Activated naive CD4-positive, alpha-beta T cell treated with anti-CD3 and anti-CD28 coated beads for 36 hours (primary cell): ENCODE measurements around the gene B4GALNT2. TPM values are rescaled to one million over a fixed set of nuclear protein-coding genes. Genes with fewer than 3 reads are reported as not detected.
"Not testable (repeated sequence)": the region's sequence is repeated elsewhere in the genome, so short reads cannot be mapped to it uniquely, and the experiment has no call there.

Experiments used
- CTCF ChIA-PET: fragments of 350-600 bp; sonication (Branson Sonifier 250); formaldehyde crosslinking; loops from one replicate; lab custom pipeline; 2021; ENCODE audit warnings: antibody characterized with exemption; lab: Charles Lee
- DNase-seq: peaks from one replicate; pipeline ENCODE4 v3.0.0-alpha.2; 2020
- H3K27ac Mint-ChIP-seq: one replicate; pipeline ENCODE4 v1.8.0; 2021; ENCODE audit warnings: mild to moderate bottlenecking, mixed read lengths
- H3K27me3 Mint-ChIP-seq: one replicate; pipeline ENCODE4 v1.8.0; 2021; ENCODE audit warnings: low read depth, mixed read lengths
- H3K36me3 Mint-ChIP-seq: one replicate; pipeline ENCODE4 v1.8.0; 2021; ENCODE audit warnings: low read depth, mixed read lengths
- H3K4me1 Mint-ChIP-seq: one replicate; pipeline ENCODE4 v1.8.0; 2021; ENCODE audit warnings: low read depth, mixed read lengths
- H3K4me3 Mint-ChIP-seq: one replicate; pipeline ENCODE4 v1.8.0; 2021; ENCODE audit warnings: mild to moderate bottlenecking, moderate library complexity, mixed read lengths
- H3K9me3 Mint-ChIP-seq: one replicate; pipeline ENCODE4 v1.8.0; 2021; ENCODE audit warnings: mixed read lengths
- intact Hi-C: fragments of 100-400 bp; cut with micrococcal nuclease; formaldehyde crosslinking; loops from one replicate; pipeline ENCODE4 v1.15.1; 2023
- total RNA-seq, 2 experiments: library from RNA; stranded (reverse); gene quantifications; one replicate each; pipeline ENCODE4 v1.2.3, GENCODE V29; 2021

The B4GALNT2 gene
- total RNA-seq, 2 experiments from 2014 or later = 0.02 TPM; not detected in 1

GRCh38 chr17:49125449-49125848 is 7.1 kb upstream of the B4GALNT2 start:
- CTCF ChIA-PET = no interaction called here
- no peaks in the 10 kb centered on the region for H3K9me3 Mint-ChIP-seq
- peaks cover 8% of the 10 kb centered on the region for H3K27me3 Mint-ChIP-seq
- H3K4me3 Mint-ChIP-seq = no peak overlapping the region
- no peak overlapping the region for H3K27ac Mint-ChIP-seq
- intact Hi-C loops = no loop called here
- H3K36me3 Mint-ChIP-seq = no peaks in the 10 kb centered on the region
- no peaks in the 10 kb centered on the region for H3K4me1 Mint-ChIP-seq
- no peak for DNase-seq

DNA sequence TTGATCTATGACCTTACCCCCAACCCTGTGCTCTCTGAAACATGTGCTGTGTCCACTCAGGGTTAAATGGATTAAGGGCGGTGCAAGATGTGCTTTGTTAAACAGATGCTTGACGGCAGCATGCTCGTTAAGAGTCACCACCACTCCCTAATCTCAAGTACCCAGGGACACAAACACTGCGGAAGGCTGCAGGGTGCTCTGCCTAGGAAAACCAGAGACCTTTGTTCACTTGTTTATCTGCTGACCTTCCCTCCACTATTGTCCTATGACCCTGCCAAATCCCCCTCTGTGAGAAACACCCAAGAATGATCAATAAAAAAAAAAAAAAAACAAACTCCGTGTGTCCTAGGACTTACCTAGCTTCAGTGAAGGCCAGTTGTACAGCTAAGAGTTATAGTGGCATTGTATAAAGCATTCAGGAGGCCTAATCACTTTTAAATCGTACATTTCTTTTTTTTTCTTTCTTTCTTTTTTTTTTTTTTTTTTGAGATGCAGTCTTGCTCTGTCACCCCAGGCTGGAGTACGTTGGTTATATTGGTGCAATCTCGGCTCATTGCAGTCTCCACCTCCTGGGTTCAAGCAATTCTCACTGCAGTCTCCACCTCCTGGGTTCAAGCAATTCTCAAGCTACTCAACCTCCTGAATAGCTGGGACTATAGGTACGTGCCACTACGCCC is 6.2 kb upstream of the B4GALNT2 start:
- intact Hi-C loops, H3K4me1 Mint-ChIP-seq, H3K4me3 Mint-ChIP-seq, CTCF ChIA-PET, H3K9me3 Mint-ChIP-seq, H3K27ac Mint-ChIP-seq, H3K36me3 Mint-ChIP-seq, DNase-seq: not testable (repeated sequence)
- peaks cover 13% of the 10 kb centered on the region for H3K27me3 Mint-ChIP-seq

- H3K36me3 Mint-ChIP-seq, H3K27ac Mint-ChIP-seq, CTCF ChIA-PET, H3K4me3 Mint-ChIP-seq, H3K9me3 Mint-ChIP-seq, H3K4me1 Mint-ChIP-seq, DNase-seq, intact Hi-C loops: not testable (repeated sequence)
- peaks cover 35% of the 10 kb centered on the region for H3K27me3 Mint-ChIP-seq
Measured at GRCh38 chr17:49129359-49129950, 3.1 kb upstream of the B4GALNT2 start.

DNA sequence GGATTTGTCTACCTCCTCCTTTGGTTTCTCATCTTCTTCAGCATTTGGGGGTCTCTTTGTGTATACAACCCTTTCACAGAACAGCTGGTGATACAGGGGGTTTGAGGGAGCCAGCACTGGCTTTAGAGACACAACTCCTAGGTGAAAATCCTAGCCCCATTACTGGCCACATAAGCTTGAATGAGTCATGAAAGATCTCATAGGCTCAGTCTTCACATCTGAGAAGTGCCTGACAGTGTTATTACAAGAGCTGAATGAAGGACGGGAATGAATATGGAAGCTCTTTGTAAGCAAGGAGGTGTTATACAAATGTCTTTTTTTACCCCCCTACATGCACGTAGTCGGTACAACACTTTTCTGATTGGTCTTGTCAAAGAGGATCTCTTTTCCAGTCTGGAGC is 1.7 kb upstream of the B4GALNT2 start:
- Mint-ChIP-seq H3K36me3 (no peaks in the 10 kb centered on the region), H3K4me3 (no peak overlapping the region), H3K4me1 (peaks cover 9% of the 10 kb centered on the region), H3K27me3 (peaks cover 35% of the 10 kb centered on the region), H3K27ac (no peak overlapping the region), H3K9me3 (no peaks in the 10 kb centered on the region)
- DNase-seq = no peak
- intact Hi-C loops = loop anchor here (10.0 kb wide), 1 partner anchor 56 kb away; no protein-coding TSS in a partner anchor
- CTCF ChIA-PET = interaction anchor here (0.6 to 1.4 kb wide), 3 partner anchors 49 to 128 kb away, joined by 3 to 5 read pairs (median 3); no protein-coding TSS in a partner anchor

GRCh38 chr17:49132317-49132698 is 261 bp upstream of the B4GALNT2 start:
- Mint-ChIP-seq H3K27me3 (peaks cover 35% of the 10 kb centered on the region), H3K4me3 (peak overlapping the region; percentile 45), H3K36me3 (no peaks in the 10 kb centered on the region), H3K4me1 (peaks cover 9% of the 10 kb centered on the region), H3K9me3 (no peaks in the 10 kb centered on the region), H3K27ac (no peak overlapping the region)
- intact Hi-C loops = loop anchor here (10.0 kb wide), 1 partner anchor 58 kb away; no protein-coding TSS in a partner anchor
- CTCF ChIA-PET = no interaction called here
- no peak for DNase-seq

GRCh38 chr17:49136335-49136734 is 3.8 kb downstream of the B4GALNT2 start:
- H3K27ac Mint-ChIP-seq = no peak overlapping the region

DNA sequence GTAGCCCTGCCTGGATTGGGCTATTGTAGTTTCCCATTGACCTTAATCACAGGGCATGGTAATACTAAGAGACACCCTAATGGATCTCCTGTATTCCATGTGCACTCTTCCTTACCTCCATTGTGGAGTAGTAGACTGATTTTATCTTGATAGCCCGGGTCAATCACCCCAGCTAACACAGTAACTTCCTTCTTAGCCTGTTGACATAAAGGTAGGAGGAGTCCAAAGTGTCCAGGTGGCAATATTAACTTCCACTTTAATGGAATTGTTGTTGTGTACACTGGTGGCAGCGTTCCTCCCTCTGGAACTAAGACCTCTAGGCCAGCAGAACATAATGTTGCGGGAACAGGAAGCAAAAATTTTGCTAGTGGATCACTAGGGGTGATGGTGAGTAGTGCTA is 13.1 kb downstream of the B4GALNT2 start:
- H3K9me3 Mint-ChIP-seq, intact Hi-C loops, H3K27ac Mint-ChIP-seq, CTCF ChIA-PET, H3K36me3 Mint-ChIP-seq, H3K4me3 Mint-ChIP-seq, DNase-seq, H3K4me1 Mint-ChIP-seq: not testable (repeated sequence)
- peaks cover 15% of the 10 kb centered on the region for H3K27me3 Mint-ChIP-seq

More at GRCh38 chr17:49136335-49136734, 3.8 kb downstream of the B4GALNT2 start:
- peaks cover 24% of the 10 kb centered on the region for H3K27me3 Mint-ChIP-seq
- no peaks in the 10 kb centered on the region for H3K9me3 Mint-ChIP-seq
- DNase-seq = no peak
- H3K36me3 Mint-ChIP-seq = no peaks in the 10 kb centered on the region
- CTCF ChIA-PET = interaction anchor here (0.6 to 0.9 kb wide), 2 partner anchors 35 to 140 kb away, joined by 3 to 4 read pairs; no protein-coding TSS in a partner anchor
- peaks cover 9% of the 10 kb centered on the region for H3K4me1 Mint-ChIP-seq
- H3K4me3 Mint-ChIP-seq = no peak overlapping the region
- intact Hi-C loops = loop anchor here (10.0 kb wide), 1 partner anchor 62 kb away; no protein-coding TSS in a partner anchor

DNA sequence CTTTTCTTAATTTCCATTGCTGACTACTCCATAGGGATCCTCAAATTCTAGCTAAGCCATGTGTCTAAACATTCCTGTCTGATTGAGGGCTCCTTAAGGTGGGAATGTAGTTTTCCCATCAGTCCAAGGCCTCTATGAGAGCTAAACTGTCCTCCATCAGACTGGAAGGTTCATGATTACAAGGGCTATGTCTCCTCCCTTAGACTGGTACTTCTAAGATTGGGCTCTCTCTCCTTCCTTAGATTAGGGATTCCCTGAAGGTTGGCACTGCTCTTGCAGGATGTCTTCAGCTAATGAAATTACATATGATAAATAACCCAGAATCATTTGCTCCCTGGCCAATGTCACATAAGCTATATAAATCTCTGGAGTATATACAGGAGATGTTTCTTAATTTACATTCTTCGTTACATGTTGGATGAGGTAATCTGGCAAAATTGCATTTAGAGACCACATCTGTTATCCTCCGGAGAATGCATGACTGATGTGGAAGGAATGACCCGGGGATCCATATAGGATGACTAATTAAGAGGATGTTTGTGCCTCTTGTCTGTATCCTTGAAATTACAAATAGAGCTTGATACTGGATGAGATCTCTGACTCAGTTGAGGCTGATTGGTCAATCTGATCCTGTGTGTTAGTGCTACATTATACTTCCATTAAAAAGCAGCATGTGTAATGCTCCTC is 14.2 kb downstream of the B4GALNT2 start:
- H3K27me3 Mint-ChIP-seq = peaks cover 15% of the 10 kb centered on the region
- H3K4me3 Mint-ChIP-seq = no peak overlapping the region
- no peaks in the 10 kb centered on the region for H3K4me1 Mint-ChIP-seq
- intact Hi-C loops = no loop called here
- H3K9me3 Mint-ChIP-seq = no peaks in the 10 kb centered on the region
- no peaks in the 10 kb centered on the region for H3K36me3 Mint-ChIP-seq
- DNase-seq = no peak
- H3K27ac Mint-ChIP-seq = no peak overlapping the region
- CTCF ChIA-PET = interaction anchor here (0.8 kb wide), 1 partner anchor 102 kb away, joined by 8 read pairs; no protein-coding TSS in a partner anchor

- Mint-ChIP-seq H3K9me3 (no peaks in the 10 kb centered on the region), H3K36me3 (no peaks in the 10 kb centered on the region), H3K4me3 (no peak overlapping the region), H3K27ac (no peak overlapping the region), H3K4me1 (no peaks in the 10 kb centered on the region), H3K27me3 (peaks cover 14% of the 10 kb centered on the region)
- CTCF ChIA-PET = no interaction called here
- no peak for DNase-seq
- intact Hi-C loops = no loop called here
Measured at GRCh38 chr17:49148171-49148570, 15.6 kb downstream of the B4GALNT2 start.

- no peak for DNase-seq
- H3K4me3 Mint-ChIP-seq = no peak overlapping the region
- intact Hi-C loops = no loop called here
- no peak overlapping the region for H3K27ac Mint-ChIP-seq
- H3K9me3 Mint-ChIP-seq = no peaks in the 10 kb centered on the region
- CTCF ChIA-PET = interaction anchor here (1.0 kb wide), 1 partner anchor 8 kb away, joined by 4 read pairs; no protein-coding TSS in a partner anchor
- H3K36me3 Mint-ChIP-seq = no peaks in the 10 kb centered on the region
- H3K4me1 Mint-ChIP-seq = no peaks in the 10 kb centered on the region
- peaks cover 8% of the 10 kb centered on the region for H3K27me3 Mint-ChIP-seq
Measured at GRCh38 chr17:49151996-49152395, 19.4 kb downstream of the B4GALNT2 start.

- no peak for DNase-seq
- Mint-ChIP-seq H3K36me3 (no peaks in the 10 kb centered on the region), H3K27me3 (peaks cover 13% of the 10 kb centered on the region), H3K4me1 (no peaks in the 10 kb centered on the region), H3K27ac (no peak overlapping the region), H3K9me3 (no peaks in the 10 kb centered on the region), H3K4me3 (no peak overlapping the region)
- intact Hi-C loops = no loop called here
- CTCF ChIA-PET = no interaction called here
Measured at GRCh38 chr17:49156256-49156655, 23.7 kb downstream of the B4GALNT2 start.

DNA sequence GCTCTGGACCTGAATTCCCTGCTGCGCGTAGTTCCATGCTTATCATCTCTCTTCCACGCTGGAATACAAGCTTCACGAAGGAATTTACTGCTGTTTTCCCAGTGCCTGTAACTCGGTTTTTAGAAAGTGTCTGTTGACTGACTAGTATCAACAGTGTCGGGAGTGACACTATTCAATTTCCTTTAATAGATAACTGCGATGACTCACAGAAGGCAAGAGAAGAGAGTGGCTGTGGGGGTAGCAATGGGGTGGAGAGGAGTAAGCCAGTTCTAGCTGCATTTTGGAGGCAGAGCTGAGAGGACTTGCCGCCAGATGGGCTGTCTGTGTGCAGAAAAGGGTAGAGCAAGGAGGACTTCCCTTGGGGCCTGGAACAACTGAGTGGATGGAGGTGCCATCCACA is 25.2 kb downstream of the B4GALNT2 start:
- intact Hi-C loops = no loop called here
- Mint-ChIP-seq H3K9me3 (no peaks in the 10 kb centered on the region), H3K36me3 (no peaks in the 10 kb centered on the region), H3K27ac (no peak overlapping the region), H3K27me3 (peaks cover 13% of the 10 kb centered on the region), H3K4me3 (no peak overlapping the region), H3K4me1 (no peaks in the 10 kb centered on the region)
- CTCF ChIA-PET = no interaction called here
- DNase-seq = no peak
